ENCODE results near the gene HMGXB4. TPM values are rescaled to one million over a fixed set of nuclear protein-coding genes. Genes with fewer than 3 reads are reported as not detected.

HMGXB4 gene
- total and polyA plus RNA-seq, 2 of the 13 experiments (the other 11 are each of a cell fraction or from before 2014, with no cell fraction given): 13.9 to 16.3 TPM

- TF ChIP-seq ZNF704 (CRISPR knock-in tag; IDR thresholded peaks at IDR 0.05; ENCODE audit: borderline replicate concordance): no peak
- no peak for TF ChIP-seq PCBP1 (IDR thresholded peaks at IDR 0.05; ENCODE audit: borderline replicate concordance, low read depth, low read length)
- no peak for TF ChIP-seq GPN1 (CRISPR knock-in tag; IDR thresholded peaks at IDR 0.05; ENCODE audit: borderline replicate concordance)
- TF ChIP-seq HDAC2 (CRISPR knock-in tag; IDR thresholded peaks at IDR 0.05): peak; percentile 81
- no peak for TF ChIP-seq TARDBP (CRISPR knock-in tag; IDR thresholded peaks at IDR 0.05)
- TF ChIP-seq ARNT2 (CRISPR knock-in tag; IDR thresholded peaks at IDR 0.05; ENCODE audit: low read depth): no peak
- no peak for TF ChIP-seq ZNF879 (CRISPR knock-in tag; IDR thresholded peaks at IDR 0.05)
- TF ChIP-seq ZNF790 (CRISPR knock-in tag; IDR thresholded peaks at IDR 0.05; ENCODE audit: borderline replicate concordance): no peak
- TF ChIP-seq ZNF749 (CRISPR knock-in tag; IDR thresholded peaks at IDR 0.05; ENCODE audit: borderline replicate concordance): no peak
- TF ChIP-seq SOX6 (IDR thresholded peaks at IDR 0.05): no peak
- TF ChIP-seq SOX6 (CRISPR knock-in tag; IDR thresholded peaks at IDR 0.05): peak; percentile 78
- TF ChIP-seq HNF4A (CRISPR knock-in tag; IDR thresholded peaks at IDR 0.05): peak; percentile 53
- TF ChIP-seq HOMEZ (CRISPR knock-in tag; IDR thresholded peaks at IDR 0.05; ENCODE audit: low read depth): peak; percentile 52; the same call in 1 of the 2 replicates
- TF ChIP-seq ZNF609 (CRISPR knock-in tag; IDR thresholded peaks at IDR 0.05; ENCODE audit: borderline replicate concordance): 0 out of 2 replicates have a peak, but pooled peaks have one; percentile 35
- TF ChIP-seq EHMT2 (IDR thresholded peaks at IDR 0.05; ENCODE audit: borderline replicate concordance, low read depth, low read length): no peak
- TF ChIP-seq ATF6 (CRISPR knock-in tag; conservative IDR thresholded peaks at IDR 0.05): no peak
- no peak for TF ChIP-seq KLF15 (CRISPR knock-in tag; IDR thresholded peaks at IDR 0.05; ENCODE audit: borderline replicate concordance)
- TF ChIP-seq ZNF33A (CRISPR knock-in tag; IDR thresholded peaks at IDR 0.05; ENCODE audit: borderline replicate concordance): no peak
- no peak for TF ChIP-seq MXD1 (CRISPR knock-in tag; IDR thresholded peaks at IDR 0.05)
Observed at GRCh38 chr22:35301372-35301874, 44.1 kb downstream of the HMGXB4 start (continued).

Data from HepG2 (cell line).